GM23248 (cell line): ENCODE data around the gene RPP25. TPM values are rescaled to one million over a fixed set of nuclear protein-coding genes. Genes with fewer than 3 reads are reported as not detected.

Experiments
- DNase-seq: peaks from one replicate; pipeline ENCODE4 v3.0.0-alpha.2; 2015
- H2AFZ ChIP-seq: fragments of 200-600 bp; sonication (generic); 2 replicates; pipeline ENCODE4 v1.6.1; 2016; ENCODE audit warnings: antibody characterized with exemption
- H3F3A ChIP-seq: fragments of 200-600 bp; sonication (generic); 2 replicates; pipeline ENCODE4 v1.6.1; 2016; ENCODE audit warnings: mild to moderate bottlenecking, antibody characterized with exemption, mixed run types; ENCODE audit not compliant: insufficient read depth
- H3K27ac ChIP-seq: fragments of 200-600 bp; sonication (generic); 2 replicates; pipeline ENCODE4 v1.5.1; 2016; ENCODE audit warnings: mild to moderate bottlenecking
- H3K27me3 ChIP-seq: fragments of 200-600 bp; sonication (generic); replicated peaks from 2 replicates; pipeline ENCODE4 v1.6.1; 2016; ENCODE audit warnings: mild to moderate bottlenecking; ENCODE audit not compliant: insufficient read depth
- H3K36me3 ChIP-seq: fragments of 200-600 bp; sonication (generic); 2 replicates; pipeline ENCODE4 v1.6.1; 2016; ENCODE audit warnings: low read depth, mild to moderate bottlenecking
- H3K4me1 ChIP-seq: fragments of 200-600 bp; sonication (generic); 2 replicates; pipeline ENCODE4 v1.6.1; 2016; ENCODE audit warnings: mild to moderate bottlenecking; ENCODE audit not compliant: insufficient read depth
- H3K4me2 ChIP-seq: fragments of 200-600 bp; sonication (generic); one replicate; pipeline ENCODE4 v1.6.1; 2016; ENCODE audit warnings: mild to moderate bottlenecking; ENCODE audit not compliant: unreplicated experiment
- H3K4me3 ChIP-seq: fragments of 200-600 bp; sonication (generic); 2 replicates; pipeline ENCODE4 v1.5.1; 2016; ENCODE audit warnings: mild to moderate bottlenecking
- H3K79me2 ChIP-seq: fragments of 200-600 bp; sonication (generic); 2 replicates; pipeline ENCODE4 v1.6.1; 2016; ENCODE audit warnings: mild to moderate bottlenecking; ENCODE audit not compliant: insufficient read depth
- H3K9ac ChIP-seq: fragments of 200-600 bp; sonication (generic); 2 replicates; pipeline ENCODE4 v1.6.1; 2016; ENCODE audit warnings: mild to moderate bottlenecking
- H3K9me2 ChIP-seq: fragments of 200-600 bp; sonication (generic); 2 replicates; pipeline ENCODE4 v1.6.1; 2016; ENCODE audit warnings: mixed run types, mild to moderate bottlenecking, moderate library complexity; ENCODE audit not compliant: insufficient read depth
- H3K9me3 ChIP-seq: fragments of 200-600 bp; sonication (generic); one replicate; pipeline ENCODE4 v1.6.1; 2017; ENCODE audit warnings: low read depth
- H4K20me1 ChIP-seq: fragments of 200-600 bp; sonication (generic); 2 replicates; pipeline ENCODE4 v1.6.0; 2016; ENCODE audit not compliant: insufficient read depth
- EZH2 ChIP-seq: fragments of 200-600 bp; sonication (generic); IDR thresholded peaks from 2 replicates; pipeline ENCODE4 v1.6.1; 2018; ENCODE audit warnings: antibody characterized with exemption, mild to moderate bottlenecking; ENCODE audit not compliant: insufficient read depth, poor library complexity, severe bottlenecking
- EZH2phosphoT487 ChIP-seq: fragments of 200-600 bp; sonication (generic); IDR thresholded peaks from 2 replicates; pipeline ENCODE4 v1.6.1; 2018; ENCODE audit warnings: antibody characterized with exemption, moderate library complexity, mild to moderate bottlenecking, low read depth; ENCODE audit not compliant: insufficient read depth
- WGBS, 2 experiments: methylation state at CpG; one replicate each; pipeline ENCODE4 v1.1.6; 2015 to 2017; ENCODE audit warnings: low lambda C conversion rate in 2 of 2, low coverage in 1 of 2; ENCODE audit errors: missing lambda C conversion rate in 2 of 2; 5-methylcytosine and 5-hydroxymethylcytosine counted together
- in situ Hi-C: fragments of 300-500 bp; cut with MboI; formaldehyde crosslinking; loops from 2 replicates; pipeline ENCODE4 v1.15.0; 2020
- polyA plus RNA-seq: library from polyadenylated mRNA; unstranded; fragments of >200 nt; fragmentation: Nextera tagmentation; extraction: Ambion mirVana; gene quantifications from 2 replicates; pipeline ENCODE4 v1.2.1, GENCODE V29; 2016
- small RNA-seq: library from RNA; depleted of rRNA; stranded (forward); fragments of <200 nt; gene quantifications from one replicate; pipeline ENCODE3, GENCODE V24; 2014; ENCODE audit warnings: low read depth, low replicate concordance
- total RNA-seq: library from RNA; depleted of rRNA; stranded (reverse); fragments of >200 nt; shearing (Covaris generic); gene quantifications from 2 replicates; pipeline ENCODE4 v1.2.3, GENCODE V29; 2014; rRNA removed

Gene RPP25
- total and polyA plus RNA-seq, 2 experiments from 2014 or later, result 3.4 to 4.5 TPM

DNA sequence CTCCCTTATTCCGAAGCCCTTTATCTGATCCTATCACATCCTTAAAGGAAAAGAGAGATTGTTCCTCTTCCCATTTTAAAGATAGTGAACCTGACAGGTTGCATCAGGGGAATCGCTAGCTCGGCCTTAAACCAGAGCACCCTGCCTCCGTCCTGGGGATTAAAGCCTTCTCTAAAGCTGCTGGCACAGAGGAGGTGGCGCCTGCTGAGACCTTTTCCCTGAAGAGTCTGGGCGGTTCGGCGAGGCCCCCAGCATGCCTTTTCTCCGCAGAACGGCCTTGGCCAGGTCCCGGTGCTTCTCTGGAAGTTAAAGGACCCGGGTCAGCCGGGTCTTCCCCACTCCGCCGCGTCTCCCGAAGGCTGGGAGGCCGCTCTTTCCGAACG lies 50.5 kb downstream of the RPP25 start:
- DNase-seq, result peak; percentile 59
- 0 to 1% methylated on average over 16 to 20 of the region's 20 CpGs for WGBS, 2 experiments
- peaks cover 20% of the 10 kb centered on the region for H3F3A ChIP-seq
- H3K27ac ChIP-seq, result peak overlapping the region; percentile 88
- no peaks in the 10 kb centered on the region for H3K9me3 ChIP-seq
- peaks cover 20% of the 10 kb centered on the region for H3K36me3 ChIP-seq
- H4K20me1 ChIP-seq, result 0 out of 2 replicates have a peak, but pooled peaks cover 6% of the 10 kb centered on the region
- TF ChIP-seq EZH2 (no peak), EZH2phosphoT487 (no peak)
- H3K4me1 ChIP-seq, result peaks cover 12% of the 10 kb centered on the region
- H3K4me2 ChIP-seq, result peak overlapping the region; percentile 91
- in situ Hi-C loops, result no loop called here
- peak overlapping the region; percentile 96 for H3K9ac ChIP-seq
- H3K79me2 ChIP-seq, result peaks cover 46% of the 10 kb centered on the region
- no peaks in the 10 kb centered on the region for H3K27me3 ChIP-seq
- no peaks in the 10 kb centered on the region for H3K9me2 ChIP-seq
- peak overlapping the region; percentile 98 for H3K4me3 ChIP-seq
- peak overlapping the region; percentile 100 for H2AFZ ChIP-seq

Small RNA genes within 50 kb of the gene (small RNA-seq; reads per million reads assigned to genes)
- gene RF00019, result not detected

Other genes starting within 250 kb of the RPP25 start
- gene CYP1A1, start 231.2 kb downstream of the RPP25 start, total RNA-seq, result not detected in 2 replicates
- not detected in 2 replicates for gene CYP1A1, start 231.2 kb downstream of the RPP25 start, polyA plus RNA-seq
- not detected in 2 replicates for gene CYP1A2, start 207.9 kb downstream of the RPP25 start, total RNA-seq
- not detected in 2 replicates for gene CYP1A2, start 207.9 kb downstream of the RPP25 start, polyA plus RNA-seq
- gene CSK, start 174.7 kb downstream of the RPP25 start, total RNA-seq, result 18.0 and 21.0 TPM in 2 replicates
- 11.0 and 12.0 TPM in 2 replicates for gene CSK, start 174.7 kb downstream of the RPP25 start, polyA plus RNA-seq
- not detected in 2 replicates for gene LMAN1L, start 143.9 kb downstream of the RPP25 start, total RNA-seq
- not detected in 2 replicates for gene LMAN1L, start 143.9 kb downstream of the RPP25 start, polyA plus RNA-seq
- gene CPLX3, start 130.1 kb downstream of the RPP25 start, total RNA-seq, result not detected in 2 replicates
- not detected in 2 replicates for gene CPLX3, start 130.1 kb downstream of the RPP25 start, polyA plus RNA-seq
- gene ULK3, start 113.6 kb downstream of the RPP25 start, total RNA-seq, result 29.1 and 30.3 TPM in 2 replicates
- gene ULK3, start 113.6 kb downstream of the RPP25 start, polyA plus RNA-seq, result 14.0 and 14.6 TPM in 2 replicates
- 28.7 and 49.2 TPM in 2 replicates for gene SCAMP2, start 83.4 kb downstream of the RPP25 start, total RNA-seq
- 83.0 and 86.2 TPM in 2 replicates for gene SCAMP2, start 83.4 kb downstream of the RPP25 start, polyA plus RNA-seq
- gene MPI, start 66.7 kb downstream of the RPP25 start, total RNA-seq, result 79.0 and 85.2 TPM in 2 replicates
- gene MPI, start 66.7 kb downstream of the RPP25 start, polyA plus RNA-seq, result 34.8 and 41.2 TPM in 2 replicates
- gene FAM219B, start 49.9 kb downstream of the RPP25 start, total RNA-seq, result 64.1 and 78.6 TPM in 2 replicates
- 38.1 and 39.6 TPM in 2 replicates for gene FAM219B, start 49.9 kb downstream of the RPP25 start, polyA plus RNA-seq
- 48.2 and 65.3 TPM in 2 replicates for gene COX5A, start 18.7 kb downstream of the RPP25 start, total RNA-seq
- 315 and 321 TPM in 2 replicates for gene COX5A, start 18.7 kb downstream of the RPP25 start, polyA plus RNA-seq
- gene SCAMP5, start 38.8 kb upstream of the RPP25 start, total RNA-seq, result 1.0 and 4.0 TPM in 2 replicates
- 0.23 TPM in 1 of 2 replicates, not detected in the other for gene SCAMP5, start 38.8 kb upstream of the RPP25 start, polyA plus RNA-seq
- 11.3 and 20.0 TPM in 2 replicates for gene PPCDC, start 66.8 kb upstream of the RPP25 start, total RNA-seq
- gene PPCDC, start 66.8 kb upstream of the RPP25 start, polyA plus RNA-seq, result 9.0 and 11.0 TPM in 2 replicates
- gene C15orf39, start 245.1 kb upstream of the RPP25 start, total RNA-seq, result 8.1 and 12.5 TPM in 2 replicates
- gene C15orf39, start 245.1 kb upstream of the RPP25 start, polyA plus RNA-seq, result 4.7 and 5.1 TPM in 2 replicates